ENCODE measurements around the gene RASD1.

The RASD1 gene

DNA sequence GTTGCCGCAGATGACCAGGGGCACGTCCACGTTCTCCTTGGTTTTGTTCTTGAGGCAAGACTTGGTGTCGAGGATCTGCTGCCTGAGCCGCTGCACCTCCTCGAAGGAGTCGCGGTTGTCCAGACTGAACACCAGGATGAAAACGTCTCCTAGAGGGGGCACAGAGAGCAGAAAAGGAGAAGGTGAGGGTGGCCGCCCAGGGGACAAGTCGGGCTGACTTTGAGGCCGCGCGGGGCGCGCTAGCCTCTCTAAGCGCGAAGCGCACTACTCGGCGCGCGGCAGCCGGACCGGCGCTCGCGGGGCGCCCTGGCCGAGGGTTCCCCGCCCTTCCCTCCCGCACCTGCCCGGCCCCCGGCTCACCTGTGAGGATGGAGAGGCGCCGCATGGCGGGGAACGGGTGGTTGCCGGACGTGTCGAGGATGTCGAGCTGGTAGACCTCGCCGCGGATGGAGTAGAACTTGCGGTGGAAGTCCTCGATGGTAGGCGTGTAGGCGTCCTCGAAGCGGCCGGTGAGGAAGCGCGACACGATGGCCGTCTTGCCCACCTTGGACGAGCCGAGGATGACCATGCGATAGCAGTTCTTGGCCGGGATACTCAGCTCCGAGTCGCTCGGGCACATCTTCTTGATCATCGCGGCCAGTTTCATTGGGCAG is 533 bp downstream of the RASD1 start:
- 3 to 4% methylated on average over 65 of the region's 65 CpGs for WGBS, 2 experiments
- H3K27ac ChIP-seq (ENCODE audit: insufficient read depth, low read depth, low read length, poor library complexity, severe bottlenecking) = no peak overlapping the region

DNA sequence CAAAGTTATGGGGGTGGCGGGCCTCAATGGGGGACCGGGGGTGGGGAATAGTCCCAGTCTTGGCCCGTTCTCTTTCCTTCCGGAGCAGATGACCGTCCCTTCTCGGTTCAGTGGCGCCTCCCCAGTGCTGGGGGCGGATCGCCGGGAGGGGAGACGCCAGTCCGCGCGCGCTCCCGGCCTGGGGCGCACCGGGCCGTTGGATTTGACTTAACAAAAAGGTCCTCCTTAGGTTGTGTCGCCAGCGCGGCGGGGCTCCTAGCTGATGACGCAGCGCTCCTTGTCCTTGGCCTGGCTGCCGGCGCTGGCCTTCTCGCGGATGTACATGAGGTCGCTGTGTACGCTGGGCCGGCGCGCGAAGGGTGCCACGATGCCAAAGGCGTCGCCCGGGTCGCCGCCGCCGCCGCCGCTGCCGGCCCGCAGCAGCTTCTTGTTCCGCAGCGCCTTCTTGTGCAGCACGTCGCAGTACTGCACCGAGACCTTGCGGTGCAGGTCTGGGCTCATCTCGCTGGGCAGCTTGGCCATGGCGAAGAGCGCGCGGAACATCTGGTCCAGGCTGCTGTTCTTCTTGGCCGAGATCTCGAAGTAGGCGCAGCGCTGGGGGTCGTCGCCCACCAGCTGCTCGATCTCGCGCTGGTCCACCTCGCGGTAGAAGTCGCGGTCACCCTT is 1.2 kb downstream of the RASD1 start:
- H3K9me3 ChIP-seq (ENCODE audit: control insufficient read depth, low read length) = no peaks in the 10 kb centered on the region
- H3K27ac ChIP-seq (ENCODE audit: insufficient read depth, low read depth, low read length, poor library complexity, severe bottlenecking) = no peak overlapping the region
- peaks cover 10% of the 10 kb centered on the region for H3K36me3 ChIP-seq (ENCODE audit: control insufficient read depth, insufficient read depth, low read length)
- peaks cover 22% of the 10 kb centered on the region for H3K4me1 ChIP-seq (ENCODE audit: control insufficient read depth, insufficient read depth, low read length)
- peaks cover 33% of the 10 kb centered on the region for H3K27me3 ChIP-seq (ENCODE audit: control insufficient read depth, insufficient read depth, low read length, poor library complexity, severe bottlenecking)
- H3K4me3 ChIP-seq (ENCODE audit: insufficient read depth, low read depth, low read length) = peak overlapping the region; percentile 36
- WGBS, 2 experiments = 2 to 3% methylated on average over 71 of the region's 71 CpGs

More for the DNA sequence above, 533 bp downstream of the RASD1 start:
- Histone ChIP-seq H3K36me3 (ENCODE audit: control insufficient read depth, insufficient read depth, low read length) (peaks cover 10% of the 10 kb centered on the region), H3K4me3 (ENCODE audit: insufficient read depth, low read depth, low read length) (peak overlapping the region; percentile 60), H3K9me3 (ENCODE audit: control insufficient read depth, low read length) (no peaks in the 10 kb centered on the region), H3K27me3 (ENCODE audit: control insufficient read depth, insufficient read depth, low read length, poor library complexity, severe bottlenecking) (peaks cover 33% of the 10 kb centered on the region), H3K4me1 (ENCODE audit: control insufficient read depth, insufficient read depth, low read length) (peaks cover 22% of the 10 kb centered on the region)

DNA sequence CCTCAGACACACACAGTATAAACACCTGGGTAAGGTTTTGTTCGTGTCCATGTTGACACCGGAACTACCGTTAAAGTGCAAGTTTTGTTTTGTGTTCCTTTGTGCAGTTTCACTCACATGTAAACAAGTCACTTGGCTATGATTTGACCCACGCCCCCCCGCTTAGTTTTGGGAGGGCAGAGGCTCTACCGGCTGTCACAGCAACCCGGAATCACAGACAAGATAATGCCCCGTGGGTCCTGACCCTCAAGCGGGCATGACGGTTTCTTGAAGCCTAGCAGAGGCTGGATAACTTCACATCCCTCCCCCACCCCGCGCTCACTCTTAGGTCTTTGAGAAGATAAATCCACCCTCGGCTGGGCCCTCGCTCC is 1.7 kb downstream of the RASD1 start:
- Histone ChIP-seq H3K27me3 (ENCODE audit: control insufficient read depth, insufficient read depth, low read length, poor library complexity, severe bottlenecking) (peaks cover 33% of the 10 kb centered on the region), H3K9me3 (ENCODE audit: control insufficient read depth, low read length) (no peaks in the 10 kb centered on the region), H3K27ac (ENCODE audit: insufficient read depth, low read depth, low read length, poor library complexity, severe bottlenecking) (no peak overlapping the region), H3K4me3 (ENCODE audit: insufficient read depth, low read depth, low read length) (peak overlapping the region; percentile 36), H3K4me1 (ENCODE audit: control insufficient read depth, insufficient read depth, low read length) (peaks cover 22% of the 10 kb centered on the region), H3K36me3 (ENCODE audit: control insufficient read depth, insufficient read depth, low read length) (peaks cover 10% of the 10 kb centered on the region)
- 26 to 27% methylated on average over 14 of the region's 14 CpGs for WGBS, 2 experiments

DNA sequence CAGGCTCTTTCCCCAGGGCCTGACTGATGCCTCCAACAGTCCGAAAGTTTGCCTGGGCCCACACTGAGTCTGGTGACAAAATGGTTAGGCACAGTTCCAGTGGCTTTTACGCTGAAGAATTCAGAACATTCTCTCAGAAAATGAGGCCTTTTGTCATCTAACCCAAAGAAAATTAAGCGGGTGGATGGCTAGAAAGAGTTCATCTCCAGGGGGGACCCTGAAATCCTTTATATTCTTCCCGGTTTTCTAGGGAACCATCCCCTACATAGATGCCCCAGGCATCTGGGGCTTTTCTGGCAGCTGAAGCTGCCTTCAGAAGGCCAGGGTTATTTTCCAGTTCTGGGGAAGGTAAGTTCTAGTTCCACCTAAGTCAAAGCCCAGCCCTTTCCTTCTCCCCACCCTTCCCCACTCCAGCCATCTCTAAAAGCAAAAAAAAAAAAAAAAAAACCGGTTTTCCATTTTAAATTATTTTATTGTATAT is 2.2 kb downstream of the RASD1 start:
- Histone ChIP-seq H3K9me3 (ENCODE audit: control insufficient read depth, low read length) (no peaks in the 10 kb centered on the region), H3K27me3 (ENCODE audit: control insufficient read depth, insufficient read depth, low read length, poor library complexity, severe bottlenecking) (peaks cover 33% of the 10 kb centered on the region), H3K4me1 (ENCODE audit: control insufficient read depth, insufficient read depth, low read length) (peaks cover 22% of the 10 kb centered on the region), H3K27ac (ENCODE audit: insufficient read depth, low read depth, low read length, poor library complexity, severe bottlenecking) (no peak overlapping the region), H3K36me3 (ENCODE audit: control insufficient read depth, insufficient read depth, low read length) (peaks cover 10% of the 10 kb centered on the region), H3K4me3 (ENCODE audit: insufficient read depth, low read depth, low read length) (no peak overlapping the region)
- 60 to 63% methylated on average over 4 of the region's 5 CpGs for WGBS, 2 experiments

DNA sequence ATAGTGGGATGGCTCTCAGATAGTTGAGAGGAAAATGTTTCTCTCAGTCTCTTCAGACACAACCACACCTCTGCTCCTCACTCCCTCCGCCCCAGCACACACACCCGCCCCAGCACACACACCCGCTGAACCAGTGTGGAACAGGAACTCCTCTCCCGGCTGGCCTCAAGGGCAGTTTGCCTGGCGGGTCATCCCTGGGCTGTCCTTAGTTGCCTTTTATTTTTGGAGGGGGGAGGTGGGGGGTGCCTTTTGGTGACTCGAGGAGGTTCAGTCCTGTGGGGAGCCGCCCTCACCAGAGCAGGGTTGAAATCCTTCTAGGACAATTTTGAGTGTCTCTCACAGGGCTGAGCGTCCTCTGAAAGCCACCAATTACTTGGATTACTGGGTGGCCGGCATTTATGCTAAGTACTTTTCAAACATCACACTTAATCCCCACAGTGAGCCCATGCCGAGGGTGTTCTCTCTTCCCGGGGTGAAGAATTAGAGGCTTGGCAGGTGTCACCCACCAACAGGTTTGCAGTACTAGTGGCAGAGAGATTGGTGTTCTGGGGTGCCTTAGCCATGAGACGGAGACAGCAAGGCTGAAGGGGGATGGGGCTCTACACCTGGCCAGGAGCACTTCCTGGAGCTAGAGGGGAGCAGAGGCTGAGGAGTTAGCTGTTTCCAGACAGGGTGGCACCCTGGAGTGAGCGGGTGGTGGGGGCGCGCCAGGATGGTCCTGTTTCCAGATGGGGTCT is 2.8 kb downstream of the RASD1 start:
- no peak overlapping the region for H3K4me3 ChIP-seq (ENCODE audit: insufficient read depth, low read depth, low read length)

DNA sequence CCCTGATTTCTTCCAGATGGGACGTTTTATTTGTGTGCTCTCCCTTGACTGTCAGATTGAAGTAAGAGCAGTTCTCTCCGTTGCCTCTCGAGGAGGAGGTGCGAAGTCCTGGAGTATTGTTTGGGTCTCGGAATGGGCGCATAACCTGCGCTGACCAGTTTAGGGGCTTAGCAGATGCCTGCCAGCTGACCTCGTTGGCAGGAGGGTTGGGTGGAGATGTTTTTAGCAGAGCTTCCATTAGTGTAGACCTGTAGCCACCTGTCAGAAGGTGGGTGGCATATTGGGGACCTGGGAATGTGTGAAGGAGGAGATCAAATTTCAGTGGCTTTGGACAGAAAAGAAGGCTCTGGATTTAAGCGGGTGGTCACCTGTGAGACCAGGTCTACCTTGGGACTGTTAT is 3.6 kb downstream of the RASD1 start:
- 92 to 95% methylated on average over 9 of the region's 9 CpGs for WGBS, 2 experiments
- Histone ChIP-seq H3K4me3 (ENCODE audit: insufficient read depth, low read depth, low read length) (no peak overlapping the region), H3K4me1 (ENCODE audit: control insufficient read depth, insufficient read depth, low read length) (peaks cover 22% of the 10 kb centered on the region), H3K9me3 (ENCODE audit: control insufficient read depth, low read length) (no peaks in the 10 kb centered on the region), H3K36me3 (ENCODE audit: control insufficient read depth, insufficient read depth, low read length) (peaks cover 10% of the 10 kb centered on the region), H3K27me3 (ENCODE audit: control insufficient read depth, insufficient read depth, low read length, poor library complexity, severe bottlenecking) (peaks cover 33% of the 10 kb centered on the region), H3K27ac (ENCODE audit: insufficient read depth, low read depth, low read length, poor library complexity, severe bottlenecking) (no peak overlapping the region)

More for the DNA sequence above, 2.8 kb downstream of the RASD1 start:
- Histone ChIP-seq H3K27me3 (ENCODE audit: control insufficient read depth, insufficient read depth, low read length, poor library complexity, severe bottlenecking) (peaks cover 33% of the 10 kb centered on the region), H3K4me1 (ENCODE audit: control insufficient read depth, insufficient read depth, low read length) (peaks cover 22% of the 10 kb centered on the region), H3K27ac (ENCODE audit: insufficient read depth, low read depth, low read length, poor library complexity, severe bottlenecking) (no peak overlapping the region), H3K9me3 (ENCODE audit: control insufficient read depth, low read length) (no peaks in the 10 kb centered on the region), H3K36me3 (ENCODE audit: control insufficient read depth, insufficient read depth, low read length) (peaks cover 10% of the 10 kb centered on the region)
- WGBS, 2 experiments = 53 to 61% methylated on average over 15 of the region's 15 CpGs

DNA sequence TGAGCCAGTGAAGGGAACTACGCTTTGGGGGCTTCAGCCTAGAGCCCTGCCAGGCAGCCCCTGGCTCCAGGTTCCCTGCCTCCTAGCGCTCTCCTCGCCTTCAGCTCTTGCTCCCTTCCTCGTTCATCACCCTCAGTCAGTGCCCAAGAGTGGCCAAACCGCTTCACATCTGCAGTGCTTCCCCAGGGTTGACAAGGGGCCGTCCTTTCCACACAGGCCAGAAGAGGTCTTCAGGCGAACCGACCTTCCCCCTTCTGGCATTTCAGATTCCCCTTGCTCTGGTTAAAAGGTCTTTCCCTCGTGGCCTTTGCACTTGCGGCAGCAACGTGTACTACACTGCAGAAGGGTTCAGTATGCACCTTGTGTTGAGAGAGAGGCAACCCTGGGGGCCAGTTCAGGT is 4.1 kb downstream of the RASD1 start:
- Histone ChIP-seq H3K4me3 (ENCODE audit: insufficient read depth, low read depth, low read length) (no peak overlapping the region), H3K9me3 (ENCODE audit: control insufficient read depth, low read length) (no peaks in the 10 kb centered on the region), H3K36me3 (ENCODE audit: control insufficient read depth, insufficient read depth, low read length) (peaks cover 10% of the 10 kb centered on the region), H3K4me1 (ENCODE audit: control insufficient read depth, insufficient read depth, low read length) (peaks cover 22% of the 10 kb centered on the region), H3K27ac (ENCODE audit: insufficient read depth, low read depth, low read length, poor library complexity, severe bottlenecking) (no peak overlapping the region), H3K27me3 (ENCODE audit: control insufficient read depth, insufficient read depth, low read length, poor library complexity, severe bottlenecking) (peaks cover 33% of the 10 kb centered on the region)
- 85 to 89% methylated on average over 11 of the region's 11 CpGs for WGBS, 2 experiments

DNA sequence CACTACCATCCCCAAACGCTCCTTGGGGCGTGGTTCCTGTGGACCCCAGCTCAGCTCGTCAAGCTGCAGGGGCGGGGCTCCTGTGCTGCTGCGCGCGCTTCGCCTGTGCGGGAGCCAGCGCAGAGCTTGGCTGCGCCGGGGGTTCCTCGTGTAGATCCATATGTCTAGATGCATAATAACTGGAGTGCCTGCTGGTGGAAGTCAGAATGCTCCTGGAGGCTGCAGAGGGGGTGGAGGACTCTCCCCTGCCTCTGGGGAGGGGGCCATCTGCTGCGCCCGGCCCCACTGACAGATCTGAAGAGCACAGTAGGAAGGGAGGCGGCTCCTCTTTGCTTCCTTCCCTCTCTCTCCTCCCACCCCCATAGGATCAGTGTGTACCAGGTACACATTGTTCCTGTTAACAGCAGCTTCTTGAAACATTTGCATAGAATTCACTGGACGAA is 4.6 kb downstream of the RASD1 start:
- WGBS, 2 experiments = 91 to 94% methylated on average over 17 of the region's 17 CpGs
- Histone ChIP-seq H3K4me1 (ENCODE audit: control insufficient read depth, insufficient read depth, low read length) (peaks cover 22% of the 10 kb centered on the region), H3K36me3 (ENCODE audit: control insufficient read depth, insufficient read depth, low read length) (peaks cover 10% of the 10 kb centered on the region), H3K27ac (ENCODE audit: insufficient read depth, low read depth, low read length, poor library complexity, severe bottlenecking) (no peak overlapping the region), H3K4me3 (ENCODE audit: insufficient read depth, low read depth, low read length) (no peak overlapping the region), H3K27me3 (ENCODE audit: control insufficient read depth, insufficient read depth, low read length, poor library complexity, severe bottlenecking) (peaks cover 32% of the 10 kb centered on the region), H3K9me3 (ENCODE audit: control insufficient read depth, low read length) (no peaks in the 10 kb centered on the region)

DNA sequence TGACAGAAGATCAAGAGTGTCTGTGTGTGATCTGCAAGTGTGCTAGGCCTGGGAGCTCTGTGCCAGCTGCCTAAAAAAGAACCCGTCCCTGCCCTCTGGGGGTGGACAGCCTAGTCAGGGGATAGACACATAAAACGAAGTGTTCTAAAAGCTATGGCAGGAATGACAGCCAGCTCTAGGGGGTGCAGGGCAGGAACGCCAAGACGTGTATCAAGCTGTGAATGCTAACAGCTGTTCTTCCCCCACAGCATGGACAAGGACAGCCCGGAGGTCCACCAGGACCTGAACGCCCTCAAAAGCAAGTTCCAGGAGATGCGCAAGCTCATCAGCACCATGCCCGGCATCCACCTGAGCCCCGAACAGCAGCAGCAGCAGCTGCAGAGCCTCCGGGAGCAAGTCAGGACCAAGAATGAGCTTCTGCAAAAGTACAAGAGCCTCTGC is 5.1 kb downstream of the RASD1 start:
- H3K27ac ChIP-seq (ENCODE audit: insufficient read depth, low read depth, low read length, poor library complexity, severe bottlenecking) = no peak overlapping the region
- no peaks in the 10 kb centered on the region for H3K9me3 ChIP-seq (ENCODE audit: control insufficient read depth, low read length)
- H3K4me1 ChIP-seq (ENCODE audit: control insufficient read depth, insufficient read depth, low read length) = peaks cover 22% of the 10 kb centered on the region
- peaks cover 10% of the 10 kb centered on the region for H3K36me3 ChIP-seq (ENCODE audit: control insufficient read depth, insufficient read depth, low read length)
- WGBS, 2 experiments = 90% methylated on average over 10 of the region's 10 CpGs
- peaks cover 27% of the 10 kb centered on the region for H3K27me3 ChIP-seq (ENCODE audit: control insufficient read depth, insufficient read depth, low read length, poor library complexity, severe bottlenecking)
- H3K4me3 ChIP-seq (ENCODE audit: insufficient read depth, low read depth, low read length) = no peak overlapping the region

DNA sequence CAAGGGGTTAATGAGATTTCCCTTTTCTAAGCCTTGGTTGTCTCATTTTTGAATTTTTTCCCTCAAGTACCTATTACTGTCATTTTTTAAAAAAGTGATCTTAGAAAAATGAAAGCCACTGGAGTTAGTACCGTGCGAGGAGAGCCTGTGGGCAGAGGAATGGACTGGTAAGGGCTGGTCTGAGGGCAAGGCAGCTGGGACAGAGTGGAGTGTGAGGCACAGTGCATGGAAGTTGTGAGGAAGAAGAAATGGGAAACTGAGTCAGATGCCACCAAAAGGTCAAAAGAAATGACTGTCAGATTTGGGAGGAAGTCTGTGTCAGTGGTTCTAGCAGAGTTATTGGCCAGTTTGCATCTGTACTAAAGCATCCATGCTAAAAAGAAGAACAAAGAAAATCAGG is 8.2 kb downstream of the RASD1 start:
- Histone ChIP-seq H3K36me3 (ENCODE audit: control insufficient read depth, insufficient read depth, low read length) (peaks cover 10% of the 10 kb centered on the region), H3K4me3 (ENCODE audit: insufficient read depth, low read depth, low read length) (no peak overlapping the region), H3K27ac (ENCODE audit: insufficient read depth, low read depth, low read length, poor library complexity, severe bottlenecking) (no peak overlapping the region), H3K4me1 (ENCODE audit: control insufficient read depth, insufficient read depth, low read length) (peaks cover 2% of the 10 kb centered on the region), H3K27me3 (ENCODE audit: control insufficient read depth, insufficient read depth, low read length, poor library complexity, severe bottlenecking) (no peaks in the 10 kb centered on the region), H3K9me3 (ENCODE audit: control insufficient read depth, low read length) (no peaks in the 10 kb centered on the region)
- 95 to 99% methylated on average over 1 of the region's 2 CpGs for WGBS, 2 experiments
